Left lung (tissue), 10 donors: ENCODE measurements around the gene PHC2. TPM values are rescaled to one million over a fixed set of nuclear protein-coding genes. Genes with fewer than 3 reads are reported as not detected.

Experiments used
- ATAC-seq: fragments of 200-7000 bp; cut with Tn5 transposase; one replicate; pipeline ENCODE4 v1.9.1; 2020; ENCODE audit warnings: moderate library complexity
- DNase-seq, 4 donors: peaks; one replicate each; pipeline ENCODE4 v3.0.0-alpha.2; 2013 to 2020
- H3K27ac ChIP-seq, 2 donors: fragments of 200-600 bp; sonication (generic) in 1 of 2; one replicate each; pipeline versions ENCODE4 v1.5.0 to v1.8.0; 2020 to 2021
- H3K27me3 ChIP-seq, 2 donors: fragments of 200-600 bp; sonication (generic) in 1 of 2; one replicate each; pipeline versions ENCODE4 v1.5.0 to v1.8.0; 2020 to 2021
- H3K36me3 ChIP-seq, 2 donors: fragments of 200-600 bp; sonication (generic) in 1 of 2; one replicate each; pipeline versions ENCODE4 v1.5.0 to v1.8.0; 2020 to 2021
- H3K4me1 ChIP-seq, 2 donors: fragments of 200-600 bp; one replicate each; pipeline ENCODE4 v1.8.0; 2021
- H3K4me3 ChIP-seq, 2 donors: fragments of 200-600 bp; sonication (generic) in 1 of 2; one replicate each; pipeline versions ENCODE4 v1.5.0 to v1.8.0; 2020 to 2021; ENCODE audit warnings: mild to moderate bottlenecking in 1 of 2
- H3K9me3 ChIP-seq, 2 donors: fragments of 200-600 bp; sonication (generic) in 1 of 2; one replicate each; pipeline versions ENCODE4 v1.5.0 to v1.8.0; 2020 to 2021
- intact Hi-C, 2 donors: fragments of 100-400 bp; cut with DNase I; formaldehyde crosslinking; loops; one replicate each; pipeline versions ENCODE4 v1.11.2 to v1.14.2; 2022
- polyA plus RNA-seq, 6 donors: library from polyadenylated mRNA; unstranded; fragments of 120-200 nt; gene quantifications; one replicate each; pipeline ENCODE4 v1.2.1, GENCODE V29; 2013; ENCODE audit not compliant: insufficient read length in 6 of 6
- total RNA-seq, 2 donors: library from RNA; stranded (reverse); fragmentation: NEBNext Ultra II Directional; extraction: Animal tissue kit (Norgen Biotek cat#: 25700); gene quantifications; one replicate each; pipeline ENCODE4 v1.2.1, GENCODE V29; 2021
- TF ChIP-seq, protein P1 (sequence below), 2 donors: fragments of 200-600 bp; sonication (generic) in 1 of 2; IDR thresholded peaks; one replicate each; pipeline versions ENCODE4 v1.5.0 to v1.8.0; 2021; ENCODE audit warnings: antibody characterized with exemption in 2 of 2
- donor health status: DM: no; HTN: yes; CAD: no.
- donor health status: DM: no; HTN: no; CAD: no.

The PHC2 gene
- total and polyA plus RNA-seq, 8 donors = 78.2 to 125 (median 83.0) TPM

GRCh38 chr1:33472269-33472980 lies 41.5 kb upstream of the PHC2 start, which contains the start of gene ZSCAN20:
ZSCAN20 (plus strand) TSS chr1:33472645; CDS start chr1:33479289, 6,644 bp downstream.
- ATAC-seq (peak; percentile 97), DNase-seq (peak; percentile 97 to 98 (median 97))
- Histone ChIP-seq H3K4me3 (peak within 1 kb of the TSS; percentile 37 to 57), H3K36me3 (no peaks in the 10 kb centered on the region), H3K4me1 (peaks cover 0 to 31% of the 10 kb centered on the region in 2 donors), H3K27ac (peak within 1 kb of the TSS; percentile 15 to 60), H3K9me3 (no peaks in the 10 kb centered on the region), H3K27me3 (no peaks in the 10 kb centered on the region)
- TF ChIP-seq, protein P1, sequence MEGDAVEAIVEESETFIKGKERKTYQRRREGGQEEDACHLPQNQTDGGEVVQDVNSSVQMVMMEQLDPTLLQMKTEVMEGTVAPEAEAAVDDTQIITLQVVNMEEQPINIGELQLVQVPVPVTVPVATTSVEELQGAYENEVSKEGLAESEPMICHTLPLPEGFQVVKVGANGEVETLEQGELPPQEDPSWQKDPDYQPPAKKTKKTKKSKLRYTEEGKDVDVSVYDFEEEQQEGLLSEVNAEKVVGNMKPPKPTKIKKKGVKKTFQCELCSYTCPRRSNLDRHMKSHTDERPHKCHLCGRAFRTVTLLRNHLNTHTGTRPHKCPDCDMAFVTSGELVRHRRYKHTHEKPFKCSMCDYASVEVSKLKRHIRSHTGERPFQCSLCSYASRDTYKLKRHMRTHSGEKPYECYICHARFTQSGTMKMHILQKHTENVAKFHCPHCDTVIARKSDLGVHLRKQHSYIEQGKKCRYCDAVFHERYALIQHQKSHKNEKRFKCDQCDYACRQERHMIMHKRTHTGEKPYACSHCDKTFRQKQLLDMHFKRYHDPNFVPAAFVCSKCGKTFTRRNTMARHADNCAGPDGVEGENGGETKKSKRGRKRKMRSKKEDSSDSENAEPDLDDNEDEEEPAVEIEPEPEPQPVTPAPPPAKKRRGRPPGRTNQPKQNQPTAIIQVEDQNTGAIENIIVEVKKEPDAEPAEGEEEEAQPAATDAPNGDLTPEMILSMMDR (IDR thresholded peaks at IDR 0.05) = no peak
- intact Hi-C loops = no loop called here

- H3K4me3 ChIP-seq = no peak overlapping the region
- H3K27ac ChIP-seq = no peak overlapping the region
- peaks cover 0 to 31% of the 10 kb centered on the region in 2 donors for H3K4me1 ChIP-seq
- TF ChIP-seq, protein P1 (IDR thresholded peaks at IDR 0.05) = no peak
- no peaks in the 10 kb centered on the region for H3K36me3 ChIP-seq
- no peaks in the 10 kb centered on the region for H3K27me3 ChIP-seq
- no peak for DNase-seq
- no peaks in the 10 kb centered on the region for H3K9me3 ChIP-seq
- no peak for ATAC-seq
- intact Hi-C loops = no loop called here
Measured at GRCh38 chr1:33471416-33471815, 40.5 kb upstream of the PHC2 start.

GRCh38 chr1:33470495-33471012 lies 39.7 kb upstream of the PHC2 start:
- ATAC-seq = peak; percentile 73
- no peaks in the 10 kb centered on the region for H3K27me3 ChIP-seq
- DNase-seq = peak in 3 of 4 donors; percentile 67 to 88 (median 75)
- TF ChIP-seq, protein P1 (IDR thresholded peaks at IDR 0.05) = peak; percentile 69 to 77
- H3K4me3 ChIP-seq = no peak overlapping the region
- no peaks in the 10 kb centered on the region for H3K9me3 ChIP-seq
- intact Hi-C loops = no loop called here
- H3K27ac ChIP-seq = no peak overlapping the region
- peaks cover 0 to 31% of the 10 kb centered on the region in 2 donors for H3K4me1 ChIP-seq
- H3K36me3 ChIP-seq = no peaks in the 10 kb centered on the region

GRCh38 chr1:33469691-33470090 lies 38.8 kb upstream of the PHC2 start:
- ATAC-seq = no peak
- no peak for DNase-seq
- H3K27ac ChIP-seq = no peak overlapping the region
- H3K36me3 ChIP-seq = no peaks in the 10 kb centered on the region
- intact Hi-C loops = loop anchor here in 1 of 2 donors (5.0 to 10.0 kb wide), 2 partner anchors 172 to 255 kb away; no protein-coding TSS in a partner anchor
- H3K27me3 ChIP-seq = no peaks in the 10 kb centered on the region
- no peaks in the 10 kb centered on the region for H3K9me3 ChIP-seq
- no peak overlapping the region for H3K4me3 ChIP-seq
- H3K4me1 ChIP-seq = peaks cover 0 to 31% of the 10 kb centered on the region in 2 donors
- TF ChIP-seq, protein P1 (IDR thresholded peaks at IDR 0.05) = no peak

- no peaks in the 10 kb centered on the region for H3K9me3 ChIP-seq
- TF ChIP-seq, protein P1 (IDR thresholded peaks at IDR 0.05) = no peak
- intact Hi-C loops = loop anchor here in 1 of 2 donors (5.0 to 10.0 kb wide), 2 partner anchors 172 to 254 kb away; no protein-coding TSS in a partner anchor
- no peak overlapping the region for H3K27ac ChIP-seq
- H3K4me1 ChIP-seq = peaks cover 0 to 31% of the 10 kb centered on the region in 2 donors
- ATAC-seq (no peak), DNase-seq (no peak)
- no peaks in the 10 kb centered on the region for H3K36me3 ChIP-seq
- H3K27me3 ChIP-seq = no peaks in the 10 kb centered on the region
- no peak overlapping the region for H3K4me3 ChIP-seq
Measured at GRCh38 chr1:33468967-33469366, 38.1 kb upstream of the PHC2 start.
